GM19240 (cell line): ENCODE results near the gene TBX4.
"Not testable (repeated sequence)": the region's sequence is repeated elsewhere in the genome, so short reads cannot be mapped to it uniquely, and the experiment has no call there.

Experiments used
- DNase-seq: peaks from one replicate; pipeline ENCODE4 v3.0.0; 2011; ENCODE audit warnings: low spot score; ENCODE audit not compliant: insufficient read length

Gene TBX4

DNA sequence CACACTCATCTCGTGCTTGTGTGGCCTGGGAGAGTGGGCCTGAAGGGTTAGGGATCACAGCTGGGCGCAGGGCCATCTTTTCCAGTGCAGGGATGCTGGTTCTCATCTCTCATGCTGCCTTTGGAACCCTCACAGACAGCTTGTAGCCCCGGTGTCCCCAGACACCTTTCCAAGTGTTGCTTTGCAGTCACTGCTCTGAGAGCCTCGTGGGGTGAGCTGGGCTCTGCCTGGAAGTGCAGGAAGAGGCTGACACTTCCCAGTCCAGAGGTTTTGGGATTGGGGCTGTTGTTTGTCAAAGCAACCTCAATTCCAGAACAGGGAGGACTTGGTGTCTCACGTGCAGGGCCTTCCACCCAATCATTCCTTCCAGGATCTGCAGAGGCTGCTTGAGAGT is 28.2 kb downstream of the TBX4 start:
- no peak for DNase-seq

DNA sequence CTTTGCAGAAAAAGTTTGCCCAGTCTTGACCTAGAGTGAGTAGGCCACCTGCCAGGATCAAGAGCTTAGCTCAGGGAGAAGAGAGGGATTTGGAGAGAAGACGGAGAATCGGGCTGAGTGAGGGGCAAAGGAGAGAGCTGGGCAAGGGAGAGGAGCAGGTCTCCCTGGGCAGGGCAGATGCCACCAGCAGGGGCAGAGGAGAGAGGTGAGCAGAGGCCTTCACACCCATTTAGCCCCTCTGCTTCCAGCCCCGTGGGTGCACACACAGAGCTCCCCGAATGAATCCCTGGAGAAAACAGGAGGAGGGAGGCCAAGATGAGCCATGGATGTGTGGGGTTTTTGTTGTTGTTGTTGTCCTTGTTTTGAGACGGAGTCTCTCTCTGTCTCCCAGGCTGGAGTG is 29.2 kb downstream of the TBX4 start:
- DNase-seq: no peak

DNA sequence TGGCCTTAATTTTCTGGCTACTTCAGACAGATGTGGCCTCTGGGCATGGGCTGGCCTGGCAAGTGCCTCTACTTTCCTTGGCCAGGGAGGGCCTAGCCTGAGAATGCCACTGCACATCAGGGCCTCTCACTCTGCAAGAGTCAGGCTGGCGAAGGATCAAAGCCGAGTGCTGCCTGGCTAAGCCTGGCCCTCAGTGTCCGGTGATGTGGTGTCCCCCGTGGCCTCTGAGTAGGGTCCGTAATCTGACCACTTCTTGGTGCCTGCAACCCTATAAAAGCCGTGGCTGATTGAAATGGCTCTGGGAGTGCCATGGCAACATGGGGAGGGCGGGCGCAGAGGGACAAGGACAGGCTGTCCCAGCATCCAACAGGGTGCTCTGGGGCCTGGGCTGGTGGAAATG is 30.2 kb downstream of the TBX4 start:
- no peak for DNase-seq

DNA sequence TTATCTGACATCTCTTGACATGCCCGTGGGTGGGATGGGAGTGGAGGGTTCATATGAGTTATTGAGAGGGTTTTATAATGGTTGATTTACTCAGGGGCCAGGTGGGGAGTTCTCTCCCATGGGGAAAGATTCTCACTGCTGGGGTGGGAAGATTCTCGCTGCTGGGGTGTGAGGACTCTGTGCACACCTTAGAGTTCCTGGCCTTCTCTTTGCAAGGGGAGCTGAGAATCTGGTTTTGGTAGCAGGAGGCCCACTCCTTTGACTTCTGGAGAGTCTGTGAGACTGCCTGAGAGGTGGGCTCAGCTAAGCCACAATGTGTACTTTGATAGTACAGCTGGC is 31.5 kb downstream of the TBX4 start:
- no peak for DNase-seq

DNA sequence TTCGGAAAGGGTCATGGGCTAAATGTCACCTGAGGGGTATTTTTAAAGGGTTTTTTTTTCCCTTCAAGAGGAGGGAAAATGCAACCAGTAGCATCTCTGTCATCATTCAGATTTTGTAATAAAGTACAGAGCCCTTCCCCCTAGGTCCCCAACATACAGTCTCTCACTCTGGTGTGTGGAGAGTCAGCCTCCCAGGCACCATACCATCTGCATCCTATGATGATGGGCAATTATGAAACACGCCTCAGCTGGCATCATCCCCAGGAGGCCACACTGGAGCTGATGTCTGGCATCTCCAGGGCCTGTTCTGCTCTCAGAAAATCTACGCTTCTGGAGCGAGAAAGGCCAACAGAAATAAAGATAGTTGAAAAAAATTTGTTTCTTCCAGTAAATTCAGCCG is 32.0 kb downstream of the TBX4 start:
- no peak for DNase-seq

DNA sequence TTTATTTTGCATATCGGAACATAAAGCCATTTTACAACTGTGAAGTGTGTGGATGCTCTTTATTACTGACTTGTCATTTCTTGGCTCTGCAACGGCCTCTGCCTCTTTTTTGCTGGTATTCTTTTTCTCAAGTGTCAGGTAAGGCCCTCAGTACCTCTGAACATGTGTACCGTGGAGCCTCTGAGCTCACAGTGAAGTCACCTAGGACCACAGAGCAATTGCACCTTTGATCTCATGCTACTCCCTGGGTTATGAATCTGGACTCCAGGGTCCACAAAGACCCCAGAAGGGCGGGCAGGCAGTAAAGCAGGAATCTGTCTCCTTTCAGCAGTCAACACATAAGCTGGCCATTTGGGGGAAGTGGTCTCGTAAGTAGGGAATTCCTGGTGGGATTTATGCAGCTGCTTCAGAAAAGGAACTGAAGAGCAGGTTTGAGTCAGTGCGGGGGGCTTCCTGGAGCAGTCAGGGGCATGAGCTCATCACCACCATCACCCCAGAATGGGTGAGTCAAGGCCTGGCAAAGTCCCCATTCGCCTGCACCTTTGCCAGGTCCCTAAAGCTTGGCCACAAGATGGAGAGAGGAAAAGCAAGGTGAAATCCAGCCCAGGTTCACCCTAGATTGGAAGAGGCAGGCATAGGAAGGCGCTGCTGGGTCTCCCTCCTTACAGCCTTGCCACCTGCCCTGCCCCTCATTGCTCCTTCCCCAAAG is 33.0 kb downstream of the TBX4 start:
- no peak for DNase-seq

DNA sequence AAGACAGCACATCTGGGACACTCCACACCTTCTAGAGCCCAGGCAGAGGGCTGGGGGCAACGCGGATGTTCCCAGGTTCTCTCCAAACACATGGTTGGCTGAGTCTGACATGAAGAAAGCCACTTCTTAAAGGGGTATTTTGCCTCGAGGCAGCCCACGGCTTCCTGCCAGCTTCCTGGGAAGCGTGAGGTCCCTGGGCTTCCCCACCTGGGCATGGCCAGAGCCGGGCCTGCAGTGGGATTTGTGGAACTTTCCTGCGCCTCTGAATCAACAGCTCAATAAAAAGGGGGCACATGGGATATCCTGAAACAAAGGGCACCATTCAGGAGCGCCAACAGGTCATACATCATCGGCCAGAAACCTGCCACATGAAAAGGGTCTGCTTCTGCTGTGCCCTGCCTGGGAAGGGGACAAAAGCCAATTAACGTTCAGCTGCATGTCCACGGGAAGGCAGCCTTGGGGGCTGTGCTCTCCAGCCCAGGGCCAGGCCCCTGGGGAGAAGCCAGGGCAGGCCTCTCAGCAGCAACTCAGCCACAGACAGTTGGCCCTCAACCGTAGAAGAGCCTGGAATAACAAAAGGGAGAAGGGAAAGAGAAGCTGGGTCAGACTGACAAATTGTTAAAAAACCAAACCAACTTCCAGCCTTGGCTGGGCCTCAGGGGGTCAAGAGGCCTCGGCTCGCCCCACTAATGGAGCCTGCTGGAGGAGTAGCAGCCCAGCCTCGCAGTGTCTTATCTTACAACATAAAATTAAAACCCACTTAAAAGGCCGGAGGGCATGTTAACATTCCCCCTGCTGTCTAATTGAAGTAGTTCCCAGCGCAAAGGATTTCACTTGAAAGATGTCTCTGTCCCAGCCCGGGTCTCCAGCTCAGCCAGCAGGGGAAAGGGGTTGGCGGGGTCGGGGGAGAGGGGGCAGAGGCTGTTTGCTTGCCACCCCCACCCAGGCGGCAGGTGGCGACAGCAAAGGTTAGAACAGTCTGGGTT is 34.2 kb downstream of the TBX4 start:
- DNase-seq: no peak

DNA sequence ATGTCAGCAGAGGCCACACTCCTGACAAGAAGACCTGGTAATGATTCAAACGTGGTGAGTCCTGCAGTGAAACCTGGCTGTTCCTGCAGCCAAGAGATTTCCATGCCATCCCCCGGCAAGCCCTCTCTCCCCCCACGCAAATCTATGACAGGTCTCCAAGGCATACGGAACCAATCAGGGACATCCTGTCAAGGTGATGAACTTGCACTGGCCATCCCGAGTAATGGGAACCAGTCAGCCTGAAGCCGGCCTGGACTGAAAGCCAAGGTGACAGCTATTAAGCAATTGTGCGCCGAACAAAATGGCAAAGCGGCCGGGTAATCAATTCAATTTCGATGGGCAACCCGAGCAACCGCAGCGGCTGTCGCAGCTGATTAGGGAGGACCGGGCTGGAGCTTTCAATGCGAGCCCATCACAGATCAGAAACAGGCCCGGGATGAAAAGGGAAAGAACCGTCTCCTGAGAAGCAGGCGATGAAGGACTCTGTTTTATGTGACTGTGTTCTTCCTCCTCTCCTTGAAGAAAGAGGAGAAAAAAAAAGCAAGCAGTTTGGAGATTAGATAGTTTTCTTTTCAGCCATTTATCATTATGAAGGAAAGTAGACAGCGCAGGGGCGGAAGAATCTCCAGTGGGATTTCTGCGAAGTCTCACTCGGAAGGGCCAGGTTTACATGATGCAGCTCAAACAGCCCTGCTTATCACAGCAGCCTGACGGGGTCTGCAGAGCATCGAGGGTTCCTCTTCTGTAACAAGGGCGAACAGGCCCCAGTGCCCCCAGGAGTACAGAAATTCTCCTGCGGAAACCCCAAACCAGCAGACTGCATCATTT is 35.2 kb downstream of the TBX4 start:
- no peak for DNase-seq

DNA sequence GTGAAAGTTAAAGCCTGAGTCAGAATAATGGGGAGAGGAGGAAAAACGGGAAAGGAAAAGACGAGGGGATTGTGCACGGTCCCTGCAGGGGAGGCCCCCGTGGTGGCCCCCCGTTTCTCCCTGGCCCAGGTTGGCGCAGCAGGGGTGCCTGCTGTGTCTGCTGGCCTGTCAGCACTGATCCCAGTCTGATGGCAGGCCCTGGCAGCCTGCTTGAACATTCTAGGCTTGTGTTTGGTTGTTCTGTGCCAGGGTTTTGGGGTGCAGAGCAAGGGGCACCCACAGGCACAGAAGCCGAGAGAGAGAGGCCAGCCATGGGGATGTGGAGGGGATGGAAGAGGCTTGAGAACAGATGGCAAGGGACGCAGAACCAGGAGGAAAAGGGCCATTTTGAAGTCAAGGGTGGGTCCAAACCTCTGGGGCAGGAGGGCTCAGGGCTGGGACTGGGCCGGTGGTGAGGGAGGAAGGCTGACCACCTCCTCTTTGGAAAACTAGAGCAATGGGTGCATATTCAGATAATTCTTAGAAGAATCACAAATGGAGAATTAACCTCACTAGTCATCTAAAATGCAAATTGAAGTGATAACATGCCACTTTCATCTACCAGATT is 35.9 kb downstream of the TBX4 start:
- no peak for DNase-seq

DNA sequence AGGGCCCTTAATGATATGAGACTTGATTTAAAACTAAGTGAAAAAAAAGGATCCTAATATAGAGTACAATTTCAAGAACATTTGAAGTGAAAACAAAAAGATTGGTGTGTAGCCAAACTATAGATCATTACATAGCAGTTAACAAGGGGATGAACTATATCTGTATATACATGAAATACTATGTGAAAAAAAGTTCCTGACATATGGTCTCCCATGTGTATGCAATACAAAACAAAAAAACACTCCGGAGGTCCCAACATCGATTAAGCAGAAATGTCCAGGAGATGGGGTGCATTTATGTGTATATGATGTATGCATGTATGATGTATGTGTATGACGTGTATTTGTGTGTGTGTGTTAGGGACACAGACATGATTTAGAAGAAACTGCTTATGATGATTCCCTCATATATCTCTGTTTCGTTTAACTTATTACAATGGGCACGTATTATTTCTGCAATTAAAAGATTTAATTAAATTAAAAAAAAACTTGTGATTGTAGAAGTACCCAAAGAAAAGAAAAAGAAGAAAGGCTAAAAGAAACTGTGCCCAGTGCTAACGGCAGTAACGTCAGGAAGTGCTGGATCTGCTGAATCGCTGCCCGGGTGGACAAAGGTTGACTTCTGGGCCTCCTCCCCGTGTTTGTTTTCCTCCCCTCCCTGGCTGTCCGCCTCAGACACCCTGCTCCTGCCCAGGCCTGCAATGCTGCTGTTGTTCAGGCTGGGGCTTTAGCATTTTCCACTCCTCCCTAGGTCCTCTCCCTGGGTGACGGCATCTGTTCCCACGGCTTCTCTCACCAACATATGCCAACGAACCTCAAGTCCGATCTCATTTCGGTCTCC is 36.9 kb downstream of the TBX4 start:
- DNase-seq: no peak

DNA sequence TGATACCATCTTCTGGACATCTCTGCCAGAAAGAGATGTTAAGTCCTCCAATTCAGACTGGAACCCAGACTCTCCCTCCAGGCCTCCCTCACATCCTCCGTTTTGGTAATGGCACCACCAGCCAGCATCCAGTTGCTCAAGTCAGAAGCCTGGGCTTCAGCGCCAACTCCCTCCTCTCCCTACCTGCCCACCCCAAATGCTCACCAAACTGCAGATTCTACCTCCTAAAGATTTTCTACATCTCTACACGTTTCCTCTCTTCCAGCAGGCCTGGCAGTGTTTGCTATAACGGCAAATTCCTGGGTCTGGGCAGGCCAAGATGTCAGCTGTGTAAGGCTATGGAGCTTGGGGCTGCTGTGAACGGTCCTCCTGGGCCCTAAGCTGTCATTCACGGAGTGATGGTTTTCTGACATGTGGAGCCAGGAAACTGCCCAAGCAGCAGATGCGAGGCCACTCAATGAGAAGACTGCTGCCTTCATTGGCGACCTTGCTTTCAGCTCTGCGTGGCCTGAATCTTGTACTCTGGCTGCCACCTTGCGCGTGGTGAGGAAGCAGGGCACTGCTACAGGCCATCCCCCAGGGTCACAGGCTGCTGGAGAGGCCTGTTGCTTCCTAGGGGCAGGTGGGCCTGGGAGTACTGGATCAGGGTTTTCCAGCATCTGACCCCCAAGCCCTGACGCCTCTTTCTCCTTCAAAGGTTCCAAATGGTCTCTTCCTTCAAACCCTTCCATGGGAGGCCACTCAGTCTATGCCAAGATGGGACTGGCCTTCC is 37.7 kb downstream of the TBX4 start:
- no peak for DNase-seq

DNA sequence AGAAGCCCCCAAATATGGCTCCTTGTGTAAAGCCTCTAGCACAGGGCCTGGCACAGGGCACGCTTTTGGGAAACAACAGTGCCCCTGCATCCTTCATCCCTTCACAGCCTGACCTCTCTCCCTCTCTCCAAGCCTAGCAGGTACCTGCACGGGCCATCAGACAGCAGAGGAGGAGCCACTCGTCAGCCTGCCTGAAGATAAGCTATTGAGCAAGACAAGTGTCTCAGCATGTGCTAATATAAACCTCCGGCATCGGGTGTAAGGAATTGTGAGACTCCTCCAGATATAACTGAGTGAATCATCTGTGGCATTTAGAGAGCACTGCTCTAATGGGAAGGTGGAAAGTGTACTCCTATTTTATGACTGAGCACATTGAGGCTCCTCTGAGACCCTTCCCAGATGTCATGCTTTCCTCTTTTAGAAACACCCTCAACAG is 38.3 kb downstream of the TBX4 start:
- DNase-seq: no peak

DNA sequence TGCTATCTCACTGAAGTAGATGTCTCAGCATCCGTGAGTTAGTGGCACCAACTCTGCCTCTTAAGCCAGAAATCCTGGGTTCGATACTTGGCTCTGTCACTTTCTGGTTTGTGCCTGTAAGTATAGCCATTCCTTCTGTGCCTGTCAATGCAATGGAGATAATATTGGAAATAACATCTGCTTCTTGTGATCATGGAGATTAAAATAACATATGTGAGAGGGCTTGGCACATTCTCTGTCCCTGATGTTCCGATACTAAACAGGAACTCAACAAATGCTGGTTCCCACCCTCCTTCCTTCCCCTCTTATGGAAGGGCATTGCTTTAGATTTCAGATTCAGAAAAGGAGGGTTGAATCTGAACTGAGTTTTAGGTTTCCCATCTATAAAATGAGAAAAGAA is 39.8 kb downstream of the TBX4 start:
- no peak for DNase-seq

DNA sequence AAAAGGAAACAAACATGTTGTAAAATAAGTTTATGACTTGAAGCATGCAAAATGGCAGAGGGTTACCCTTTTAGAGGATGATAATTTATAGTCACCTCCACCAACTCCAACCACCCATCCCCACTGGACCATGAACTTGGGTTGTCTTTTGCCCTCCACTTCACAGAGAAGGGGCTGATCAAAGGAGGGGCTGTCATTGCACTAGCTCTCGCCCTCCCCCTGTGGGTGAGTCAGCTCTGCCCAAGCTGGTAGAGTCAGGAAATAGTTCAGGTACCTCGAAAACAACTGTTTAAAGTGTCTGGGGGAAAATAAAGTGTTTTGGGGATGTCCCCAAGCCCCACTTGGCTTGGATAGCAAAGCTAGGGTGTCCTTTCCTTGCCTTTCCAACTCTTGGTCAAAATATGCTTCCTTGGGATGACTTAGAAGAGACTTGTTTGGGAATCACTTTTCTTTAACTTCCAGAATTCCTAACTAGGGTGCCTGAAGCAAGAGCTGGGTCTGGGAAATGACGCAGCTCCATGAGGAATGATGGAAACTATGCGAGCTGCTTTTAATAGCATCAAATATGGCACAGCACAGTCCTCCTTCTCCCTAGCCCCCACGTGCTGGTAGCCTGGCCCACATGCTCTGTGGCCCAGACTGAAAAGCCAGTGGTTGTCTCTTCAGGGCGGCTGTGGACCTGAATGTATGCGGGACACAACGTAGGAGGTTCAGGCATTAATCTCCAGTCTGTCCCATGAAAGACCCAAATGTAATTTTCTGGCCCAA is 40.7 kb downstream of the TBX4 start:
- no peak for DNase-seq

DNA sequence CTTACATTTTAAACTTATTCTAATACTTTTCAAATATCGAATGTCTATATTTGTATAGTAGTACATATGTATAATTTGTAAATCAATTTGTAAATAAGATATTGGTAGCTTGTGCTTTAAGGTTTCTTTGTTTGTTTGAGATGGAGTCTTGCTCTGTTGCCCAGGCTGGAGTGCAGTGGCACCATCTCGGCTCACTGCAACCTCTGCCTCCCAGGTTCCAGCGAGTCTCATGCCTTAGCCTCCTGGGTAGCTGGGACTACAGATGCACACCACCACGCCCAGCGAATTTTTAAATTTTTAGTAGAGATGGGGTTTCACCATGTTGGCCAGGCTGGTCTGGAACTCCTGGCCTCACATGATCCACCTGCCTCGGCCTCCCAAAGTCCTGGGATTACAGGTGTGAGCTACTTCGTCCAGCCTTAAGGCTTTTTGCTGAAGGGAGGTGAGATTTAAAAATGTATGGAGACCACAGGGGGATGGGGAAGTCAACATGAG is 41.7 kb downstream of the TBX4 start:
- DNase-seq: not testable (repeated sequence)

DNA sequence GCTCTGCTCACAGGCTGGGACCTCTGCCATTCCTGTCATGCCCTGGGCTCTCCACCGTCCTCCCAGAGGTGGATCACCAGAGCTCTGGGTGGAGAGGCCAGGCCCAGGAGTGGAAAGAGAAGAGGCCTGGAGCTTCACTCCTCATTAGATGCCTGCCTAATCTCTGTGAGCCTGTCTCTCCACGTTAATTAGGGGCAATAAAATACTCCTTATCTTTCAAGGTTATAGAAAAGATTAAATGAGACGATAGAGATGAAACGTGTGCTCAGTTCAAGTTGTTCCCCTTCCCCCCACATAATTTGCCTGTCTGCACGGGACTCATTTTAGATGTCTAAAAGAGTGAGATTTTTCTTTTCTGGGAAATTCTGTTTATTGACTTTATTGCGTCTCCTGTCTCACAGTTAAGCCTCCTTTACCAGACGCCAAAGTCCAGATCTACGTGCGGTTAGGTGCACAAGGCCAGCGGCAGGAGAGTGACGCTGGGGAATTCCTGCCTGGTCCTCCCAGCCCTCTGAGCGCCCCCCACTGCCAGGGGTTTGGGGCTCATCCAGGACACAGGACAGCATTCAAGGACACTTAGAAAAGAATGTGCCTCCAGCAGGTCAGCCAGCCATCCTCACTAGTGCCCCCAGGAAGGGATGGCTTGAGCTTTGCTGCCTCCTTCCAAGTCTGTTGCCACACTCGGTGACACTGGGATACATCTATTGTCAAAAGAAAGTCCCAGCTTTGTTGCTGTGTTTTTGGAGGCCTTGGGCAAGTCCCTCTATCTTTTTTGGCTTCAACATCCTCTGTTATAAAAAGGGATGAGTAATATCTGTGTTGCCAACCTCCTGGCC is 42.3 kb downstream of the TBX4 start:
- DNase-seq: no peak

DNA sequence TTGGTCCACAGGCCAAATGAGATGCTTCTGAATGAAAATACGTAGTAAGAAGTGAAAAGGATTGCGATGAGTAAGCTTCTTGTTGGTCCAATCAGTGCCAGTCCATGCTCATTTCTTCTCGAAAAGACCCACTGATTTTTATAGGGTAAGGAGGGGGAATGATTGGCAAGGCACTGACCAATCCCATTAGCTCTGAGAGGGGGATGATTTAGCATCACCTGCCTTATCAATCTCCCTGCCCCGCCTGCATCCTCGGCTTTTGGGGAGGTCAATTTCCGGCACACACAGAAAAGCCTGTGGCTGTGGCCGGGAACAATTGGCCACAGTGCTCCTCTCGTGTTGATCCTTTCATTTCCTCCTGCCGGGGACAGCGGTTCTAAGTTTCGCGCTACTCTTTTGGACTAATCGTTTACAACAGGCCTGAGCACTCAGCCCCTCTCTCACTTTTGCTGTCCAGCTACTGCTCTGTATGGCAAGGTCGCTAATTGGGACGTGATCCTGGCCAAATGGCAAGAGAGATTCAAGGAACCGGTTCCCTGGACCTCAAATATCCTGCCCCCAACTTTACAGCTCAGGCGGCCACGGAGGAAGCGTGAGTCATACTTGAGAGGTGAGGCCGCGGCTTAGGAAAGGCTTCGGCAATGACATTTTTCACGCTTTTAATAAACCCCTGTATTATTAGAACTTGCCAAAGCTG is 43.1 kb downstream of the TBX4 start:
- no peak for DNase-seq
